Amygdala (tissue), 56 donors: ENCODE results near the gene YY1.
"Not testable (repeated sequence)": the region's sequence is repeated elsewhere in the genome, so short reads cannot be mapped to it uniquely, and the experiment has no call there.

ENCODE experiments used
- DNase-seq, 56 donors: peaks; one replicate each; lab custom pipeline; 2025; lab: John Stamatoyannopoulos, UW

YY1 gene

GRCh38 chr14:100238419-100239210 lies at the start of gene YY1:
Gene YY1 (plus strand): TSS chr14:100239144. CDS start chr14:100239245, 101 bp downstream.
- DNase-seq: peak; percentile 56 to 99 (median 95)

DNA sequence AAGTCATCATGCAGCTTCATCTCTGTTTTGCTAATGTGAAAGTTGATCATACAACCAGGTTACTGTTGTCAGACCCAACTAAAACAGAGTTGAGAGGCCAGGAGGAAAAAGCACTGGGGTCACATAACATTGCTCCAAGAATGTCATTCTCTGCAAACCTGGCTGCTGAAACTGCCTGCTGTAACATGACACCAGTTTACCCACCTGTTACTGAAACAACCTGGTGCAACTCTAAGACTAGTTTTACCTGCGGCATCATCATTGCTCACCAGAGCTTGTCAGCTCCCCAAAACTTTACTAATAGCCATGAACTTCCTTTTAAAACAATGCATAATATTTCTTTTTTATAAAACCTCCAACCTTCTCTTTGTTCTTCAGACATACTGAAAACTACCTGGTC lies 48.8 kb upstream of the YY1 start:
- no peak for DNase-seq

GRCh38 chr14:100191584-100192249 lies 47.2 kb upstream of the YY1 start:
- no peak for DNase-seq

GRCh38 chr14:100192250-100192671 lies 46.7 kb upstream of the YY1 start:
- peak in 6 of 56 donors; percentile 15 to 52 (median 25) for DNase-seq

DNA sequence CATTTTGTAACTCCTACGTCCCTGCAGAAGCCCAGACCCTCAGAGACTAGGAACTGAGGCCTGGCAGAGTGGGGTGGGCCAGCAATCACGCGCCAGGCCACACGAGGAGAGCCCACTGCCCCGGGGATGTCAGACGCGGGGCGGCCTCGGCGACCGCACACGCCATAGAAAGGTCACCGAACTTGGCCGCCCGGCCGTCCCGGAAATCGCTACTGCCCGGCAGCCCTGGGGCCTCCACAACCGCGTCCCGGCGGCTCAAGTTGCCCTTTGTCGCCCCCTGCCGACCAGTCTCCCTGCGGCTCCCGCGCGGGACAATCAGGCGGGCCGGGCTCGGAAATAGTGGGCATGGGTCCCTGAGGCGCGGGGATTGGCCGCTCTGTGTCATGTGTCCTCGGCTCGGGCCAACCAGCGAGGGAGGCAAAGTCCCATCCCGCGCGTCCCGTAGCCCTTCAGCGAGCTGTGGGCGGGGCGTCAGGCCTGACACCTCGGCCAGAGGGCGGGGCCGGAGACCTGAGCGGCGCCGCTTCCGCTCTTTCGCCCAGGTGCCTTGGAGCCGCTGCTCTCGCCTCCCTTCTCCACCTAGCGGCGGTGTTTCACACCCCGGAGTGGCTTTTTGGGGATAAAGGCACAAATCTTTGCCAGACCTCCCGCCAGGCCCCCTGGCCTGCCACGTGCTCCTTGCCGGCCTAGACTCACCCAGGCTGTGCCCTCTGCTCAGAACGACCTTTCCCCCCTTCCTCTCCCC lies 46.1 kb upstream of the YY1 start:
- DNase-seq: peak; percentile 82 to 100 (median 96)

DNA sequence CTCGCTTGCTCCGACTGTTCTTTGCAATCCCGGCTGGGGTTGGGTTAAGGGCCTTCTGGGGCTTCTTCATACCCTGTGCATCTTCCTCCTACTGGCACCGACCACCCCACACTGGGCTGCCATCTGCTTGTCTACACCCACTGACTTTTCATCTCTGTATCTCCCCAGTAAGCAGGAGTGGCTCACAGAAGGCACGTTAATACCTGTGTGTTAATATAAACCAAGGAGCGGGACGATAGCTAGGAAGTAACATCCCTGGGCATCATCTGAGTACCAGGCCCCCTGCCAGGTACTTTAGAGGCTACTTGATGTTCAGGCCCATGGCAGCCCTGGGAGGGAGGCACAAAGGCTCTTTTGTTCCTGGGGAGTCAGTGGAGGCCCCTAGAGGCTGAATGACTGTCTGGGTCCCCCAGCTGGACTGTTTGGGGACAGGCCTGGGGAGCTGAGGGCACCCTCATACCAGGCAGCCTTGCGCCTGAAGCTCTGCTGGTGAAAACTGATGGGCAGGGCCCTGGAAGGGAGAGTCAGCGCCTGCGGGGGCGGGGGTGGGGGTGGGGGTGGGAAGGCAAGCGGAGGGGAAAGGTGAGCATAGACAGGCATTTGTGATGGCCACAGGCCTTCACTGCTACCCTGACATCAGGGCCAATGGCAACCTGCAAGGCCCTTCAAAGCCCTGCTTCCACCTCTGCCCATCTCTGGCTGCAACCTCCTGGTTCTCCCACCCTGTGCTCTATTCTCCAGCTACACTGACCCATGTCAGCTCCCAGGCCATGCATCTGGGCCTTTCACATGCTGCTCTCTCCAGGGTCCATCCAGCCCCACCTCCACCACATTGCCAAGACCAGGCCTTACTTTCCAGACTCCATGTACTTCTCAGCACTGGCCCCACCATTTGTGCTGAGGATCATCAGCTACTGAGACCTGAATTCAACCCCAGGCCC lies 45.3 kb upstream of the YY1 start:
- peak in 37 of 56 donors; percentile 20 to 74 (median 39) for DNase-seq

- no peak for DNase-seq
Observed at GRCh38 chr14:100199240-100199860, 39.6 kb upstream of the YY1 start.

GRCh38 chr14:100200311-100200710 lies 38.6 kb upstream of the YY1 start:
- DNase-seq: no peak

DNA sequence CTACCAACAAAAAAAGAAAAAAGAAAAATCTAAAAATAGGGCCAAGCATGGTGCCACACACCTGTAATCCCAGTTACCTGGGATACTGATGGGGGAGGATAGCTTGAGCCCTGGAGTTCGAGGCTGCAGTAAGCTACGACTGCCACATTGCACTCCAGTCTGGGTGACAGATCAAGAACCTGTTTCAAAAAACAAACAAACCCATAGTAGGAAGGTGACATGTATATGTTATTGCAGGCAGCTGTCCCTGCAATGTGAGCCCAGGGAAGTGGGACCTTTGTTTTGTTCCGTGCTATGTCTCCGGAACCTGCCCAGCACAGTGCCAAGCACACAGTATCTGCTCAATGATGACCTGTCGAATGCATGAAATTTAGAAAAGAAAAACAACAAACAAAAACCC lies 37.2 kb upstream of the YY1 start:
- DNase-seq: no peak

- DNase-seq: no peak
Observed at GRCh38 chr14:100202712-100203111, 36.2 kb upstream of the YY1 start.

- DNase-seq: no peak
Observed at GRCh38 chr14:100203146-100203545, 35.8 kb upstream of the YY1 start.

- DNase-seq: no peak
Observed at GRCh38 chr14:100203962-100204834, 34.7 kb upstream of the YY1 start.

GRCh38 chr14:100204835-100205167 lies 34.1 kb upstream of the YY1 start:
- not testable (repeated sequence) for DNase-seq

DNA sequence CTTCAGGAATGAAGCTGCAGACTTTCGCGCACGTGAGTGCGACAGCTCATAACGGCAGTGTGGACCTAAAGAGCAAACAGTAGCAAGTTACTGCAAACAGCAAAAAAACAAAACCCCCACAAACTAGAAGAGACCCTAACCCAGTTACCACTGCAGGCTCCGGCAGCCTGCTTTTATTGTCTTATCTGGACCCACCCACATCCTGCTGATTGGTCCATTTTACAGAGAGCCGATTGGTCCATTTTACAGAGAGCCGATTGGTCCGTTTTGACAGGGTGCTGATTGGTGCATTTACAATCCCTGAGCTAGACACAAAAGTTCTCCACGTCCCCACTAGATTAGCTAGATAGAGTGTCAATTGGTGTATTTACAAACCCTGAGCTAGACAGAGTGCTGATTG lies 31.4 kb upstream of the YY1 start:
- not testable (repeated sequence) for DNase-seq

DNA sequence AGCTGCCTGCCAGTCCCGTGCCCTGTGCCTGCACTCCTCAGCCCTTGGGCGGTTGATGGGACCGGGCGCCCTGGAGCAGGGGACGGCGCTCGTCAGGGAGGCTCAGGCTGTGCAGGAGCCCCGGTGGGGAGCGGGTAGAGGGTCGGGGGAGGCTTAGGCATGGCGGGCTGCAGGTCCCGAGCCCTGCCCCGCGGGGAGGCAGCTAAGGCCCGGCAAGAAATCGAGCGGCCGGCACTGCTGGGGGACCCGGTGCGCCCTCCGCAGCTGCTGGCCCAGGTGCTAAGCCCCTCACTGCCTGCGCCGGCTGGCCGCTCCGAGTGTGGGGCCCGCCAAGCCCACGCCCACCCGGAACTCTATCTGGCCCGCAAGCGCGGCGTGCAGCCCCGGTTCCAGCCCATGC lies 30.8 kb upstream of the YY1 start:
- DNase-seq: not testable (repeated sequence)

DNA sequence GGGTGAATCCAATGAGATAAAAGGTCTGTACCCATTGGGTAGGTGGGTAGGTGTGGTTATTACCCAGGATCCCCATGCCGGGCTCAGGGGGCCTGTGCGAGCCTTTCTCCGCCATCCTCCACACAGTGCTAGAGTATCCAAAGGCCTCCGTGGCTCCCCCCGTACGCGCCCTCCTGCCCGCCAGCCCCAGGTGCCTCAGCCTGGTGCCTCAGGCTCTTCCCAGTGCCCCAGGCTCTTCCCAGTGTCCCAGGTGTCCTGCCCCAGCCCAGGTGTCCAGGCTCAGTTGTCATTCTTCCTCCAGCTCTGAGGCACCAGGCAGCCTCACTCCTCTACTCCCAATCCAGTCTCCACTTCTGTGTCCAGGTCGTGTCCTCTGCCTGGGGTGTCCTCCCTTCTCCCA lies 27.6 kb upstream of the YY1 start:
- DNase-seq: no peak

- DNase-seq: no peak
Observed at GRCh38 chr14:100211893-100212292, 27.1 kb upstream of the YY1 start.

- DNase-seq: no peak
Observed at GRCh38 chr14:100212476-100213333, 26.2 kb upstream of the YY1 start.
